HFFc6 (cell line): Measurements from ENCODE around the gene MST1. TPM values are rescaled to one million over a fixed set of nuclear protein-coding genes. Genes with fewer than 3 reads are reported as not detected.

Experiments
- DNase-seq: peaks from one replicate; pipeline ENCODE4 v3.0.0-alpha.2; 2018
- H3K27ac Mint-ChIP-seq: 2 replicates; pipeline ENCODE4 v1.8.0; 2020; ENCODE audit warnings: mild to moderate bottlenecking, mixed read lengths
- H3K27me3 Mint-ChIP-seq: 2 replicates; pipeline ENCODE4 v1.8.0; 2021; ENCODE audit warnings: mild to moderate bottlenecking, moderate library complexity, mixed read lengths; ENCODE audit not compliant: insufficient read depth
- H3K36me3 Mint-ChIP-seq: 2 replicates; pipeline ENCODE4 v1.8.0; 2021; ENCODE audit warnings: low read depth, mixed read lengths
- H3K4me1 Mint-ChIP-seq: 2 replicates; pipeline ENCODE4 v1.8.0; 2020; ENCODE audit warnings: low read depth, mixed read lengths
- H3K4me3 Mint-ChIP-seq: 2 replicates; pipeline ENCODE4 v1.8.0; 2020; ENCODE audit warnings: mild to moderate bottlenecking, moderate library complexity, mixed read lengths
- H3K9me3 Mint-ChIP-seq: 2 replicates; pipeline ENCODE4 v1.8.0; 2020; ENCODE audit warnings: mild to moderate bottlenecking, mixed read lengths
- total RNA-seq, 6 experiments: library from RNA; stranded (reverse); fragmentation: NEBNext Ultra II Directional; extraction: Animal tissue kit (Norgen Biotek cat#: 25700); gene quantifications; 2 replicates in 1 of 6; 3 replicates in 5 of 6; pipeline ENCODE4 v1.2.3, GENCODE V29; 2021
- TF ChIP-seq, protein P1 (sequence below): fragments of 200-600 bp; sonication (generic); IDR thresholded peaks from 2 replicates; pipeline ENCODE4 v1.5.0; 2021; ENCODE audit warnings: antibody characterized with exemption, mild to moderate bottlenecking

The MST1 gene
- total RNA-seq, 6 experiments from 2014 or later: 3.4 to 7.4 (median 4.8) TPM

DNA sequence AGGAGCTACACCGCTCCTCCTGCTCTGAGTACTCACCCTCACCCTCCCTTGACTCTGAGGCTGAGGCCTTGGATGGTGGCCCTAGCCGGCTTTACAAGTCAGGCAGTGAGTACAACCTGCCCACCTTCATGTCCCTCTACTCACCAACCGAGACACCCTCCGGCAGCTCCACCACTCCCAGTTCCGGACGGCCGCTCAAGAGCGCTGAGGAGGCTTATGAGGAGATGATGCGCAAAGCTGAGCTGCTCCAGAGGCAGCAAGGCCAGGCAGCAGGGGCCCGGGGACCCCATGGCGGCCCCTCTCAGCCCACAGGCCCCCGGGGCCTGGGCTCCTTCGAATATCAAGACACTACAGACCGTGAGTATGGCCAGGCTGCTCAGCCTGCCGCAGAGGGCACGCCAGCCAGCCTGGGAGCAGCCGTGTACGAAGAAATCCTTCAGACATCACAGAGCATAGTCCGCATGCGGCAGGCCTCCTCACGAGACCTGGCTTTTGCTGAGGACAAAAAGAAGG is 36.3 kb downstream of the MST1 start:
- H3K4me3 Mint-ChIP-seq: no peak overlapping the region
- no peaks in the 10 kb centered on the region for H3K9me3 Mint-ChIP-seq
- no peaks in the 10 kb centered on the region for H3K4me1 Mint-ChIP-seq
- no peak overlapping the region for H3K27ac Mint-ChIP-seq
- DNase-seq: no peak
- TF ChIP-seq, protein P1, sequence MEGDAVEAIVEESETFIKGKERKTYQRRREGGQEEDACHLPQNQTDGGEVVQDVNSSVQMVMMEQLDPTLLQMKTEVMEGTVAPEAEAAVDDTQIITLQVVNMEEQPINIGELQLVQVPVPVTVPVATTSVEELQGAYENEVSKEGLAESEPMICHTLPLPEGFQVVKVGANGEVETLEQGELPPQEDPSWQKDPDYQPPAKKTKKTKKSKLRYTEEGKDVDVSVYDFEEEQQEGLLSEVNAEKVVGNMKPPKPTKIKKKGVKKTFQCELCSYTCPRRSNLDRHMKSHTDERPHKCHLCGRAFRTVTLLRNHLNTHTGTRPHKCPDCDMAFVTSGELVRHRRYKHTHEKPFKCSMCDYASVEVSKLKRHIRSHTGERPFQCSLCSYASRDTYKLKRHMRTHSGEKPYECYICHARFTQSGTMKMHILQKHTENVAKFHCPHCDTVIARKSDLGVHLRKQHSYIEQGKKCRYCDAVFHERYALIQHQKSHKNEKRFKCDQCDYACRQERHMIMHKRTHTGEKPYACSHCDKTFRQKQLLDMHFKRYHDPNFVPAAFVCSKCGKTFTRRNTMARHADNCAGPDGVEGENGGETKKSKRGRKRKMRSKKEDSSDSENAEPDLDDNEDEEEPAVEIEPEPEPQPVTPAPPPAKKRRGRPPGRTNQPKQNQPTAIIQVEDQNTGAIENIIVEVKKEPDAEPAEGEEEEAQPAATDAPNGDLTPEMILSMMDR: no peak
- H3K36me3 Mint-ChIP-seq: no peaks in the 10 kb centered on the region
- H3K27me3 Mint-ChIP-seq: peaks cover 38% of the 10 kb centered on the region

DNA sequence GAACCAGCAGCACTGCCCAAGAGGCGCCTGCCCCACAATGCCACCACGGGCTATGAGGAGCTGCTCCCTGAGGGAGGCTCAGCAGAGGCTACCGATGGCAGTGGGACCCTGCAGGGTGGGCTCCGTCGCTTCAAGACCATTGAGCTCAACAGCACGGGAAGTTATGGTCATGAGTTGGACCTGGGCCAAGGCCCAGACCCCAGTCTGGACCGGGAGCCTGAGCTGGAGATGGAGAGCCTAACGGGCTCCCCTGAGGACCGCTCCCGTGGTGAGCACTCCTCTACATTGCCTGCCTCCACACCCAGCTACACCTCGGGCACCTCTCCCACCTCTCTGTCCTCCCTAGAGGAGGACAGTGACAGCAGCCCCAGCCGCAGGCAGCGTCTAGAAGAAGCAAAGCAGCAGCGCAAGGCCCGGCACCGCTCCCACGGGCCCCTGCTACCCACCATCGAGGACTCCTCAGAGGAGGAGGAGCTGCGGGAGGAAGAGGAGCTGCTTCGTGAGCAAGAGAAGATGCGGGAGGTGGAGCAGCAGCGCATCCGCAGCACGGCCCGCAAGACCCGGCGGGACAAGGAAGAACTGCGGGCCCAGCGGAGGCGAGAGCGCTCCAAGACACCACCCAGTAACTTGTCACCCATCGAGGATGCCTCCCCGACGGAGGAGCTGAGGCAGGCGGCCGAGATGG is 36.9 kb downstream of the MST1 start:
- DNase-seq: no peak
- Mint-ChIP-seq H3K4me3 (no peak overlapping the region), H3K4me1 (no peaks in the 10 kb centered on the region), H3K27me3 (peaks cover 35% of the 10 kb centered on the region), H3K27ac (no peak overlapping the region), H3K36me3 (no peaks in the 10 kb centered on the region), H3K9me3 (no peaks in the 10 kb centered on the region)
- TF ChIP-seq, protein P1: no peak

DNA sequence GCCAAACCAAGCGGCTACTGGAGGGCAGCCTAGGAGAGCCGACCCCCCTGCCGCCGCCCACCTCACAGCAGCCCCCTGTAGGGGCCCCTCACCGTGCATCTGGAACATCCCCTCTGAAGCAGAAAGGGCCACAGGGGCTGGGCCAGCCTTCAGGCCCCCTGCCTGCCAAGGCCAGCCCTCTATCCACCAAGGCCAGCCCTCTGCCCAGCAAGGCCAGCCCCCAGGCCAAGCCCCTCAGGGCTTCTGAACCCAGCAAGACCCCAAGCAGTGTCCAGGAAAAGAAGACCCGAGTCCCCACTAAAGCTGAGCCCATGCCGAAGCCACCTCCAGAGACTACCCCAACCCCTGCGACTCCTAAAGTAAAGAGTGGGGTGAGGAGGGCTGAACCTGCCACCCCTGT is 38.6 kb downstream of the MST1 start:
- no peak for DNase-seq
- Mint-ChIP-seq H3K9me3 (no peaks in the 10 kb centered on the region), H3K27ac (no peak overlapping the region), H3K36me3 (no peaks in the 10 kb centered on the region), H3K4me3 (no peak overlapping the region), H3K4me1 (no peaks in the 10 kb centered on the region), H3K27me3 (peaks cover 29% of the 10 kb centered on the region)
- TF ChIP-seq, protein P1: no peak

DNA sequence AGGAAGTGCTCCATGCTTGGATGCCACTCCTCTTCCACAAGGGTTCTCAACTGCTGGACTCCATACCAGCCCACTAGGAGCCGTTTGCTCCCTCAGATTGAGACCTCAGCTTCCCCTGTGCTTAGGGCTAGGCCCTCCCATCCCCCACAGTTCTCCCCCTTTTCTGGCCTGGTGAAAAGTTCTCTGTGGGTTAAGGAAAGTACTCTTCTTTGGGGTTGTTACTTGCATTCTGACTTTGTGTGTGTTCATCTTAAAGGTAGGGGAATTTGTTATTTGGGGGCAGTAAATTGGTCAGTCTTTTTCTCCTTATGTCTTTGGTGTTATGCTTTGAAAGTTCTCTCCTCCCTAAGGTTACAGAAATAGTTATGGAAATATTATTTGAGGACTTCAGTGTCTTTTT is 39.1 kb downstream of the MST1 start:
- H3K36me3 Mint-ChIP-seq: no peaks in the 10 kb centered on the region
- no peaks in the 10 kb centered on the region for H3K9me3 Mint-ChIP-seq
- no peak overlapping the region for H3K4me3 Mint-ChIP-seq
- no peaks in the 10 kb centered on the region for H3K4me1 Mint-ChIP-seq
- H3K27ac Mint-ChIP-seq: no peak overlapping the region
- TF ChIP-seq, protein P1: no peak
- DNase-seq: no peak
- peaks cover 33% of the 10 kb centered on the region for H3K27me3 Mint-ChIP-seq

DNA sequence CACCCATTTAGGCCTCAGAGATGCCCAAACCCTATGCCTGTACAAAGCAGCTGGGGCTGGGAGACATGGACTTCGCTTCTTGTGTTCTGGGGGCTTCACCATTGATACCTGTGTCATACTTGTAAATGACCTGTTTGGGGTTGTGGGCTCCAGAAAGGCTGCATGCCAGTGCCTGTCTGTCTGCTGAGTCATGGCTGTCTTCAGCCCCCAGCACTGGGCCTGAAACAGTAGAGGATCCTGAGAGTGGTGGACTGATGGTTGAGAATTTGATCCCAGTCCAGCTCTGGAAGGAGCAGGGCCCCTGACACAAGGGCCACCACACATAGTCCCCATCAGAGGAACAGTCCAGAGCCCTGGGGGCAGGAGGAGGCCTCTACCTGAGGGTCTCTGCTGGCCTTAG is 39.7 kb downstream of the MST1 start:
- Mint-ChIP-seq H3K36me3 (no peaks in the 10 kb centered on the region), H3K4me3 (no peak overlapping the region), H3K27me3 (peaks cover 39% of the 10 kb centered on the region), H3K27ac (no peak overlapping the region), H3K4me1 (no peaks in the 10 kb centered on the region), H3K9me3 (no peaks in the 10 kb centered on the region)
- no peak for DNase-seq
- TF ChIP-seq, protein P1: no peak
